ENCODE results near the gene DOCK2. TPM values are rescaled to one million over a fixed set of nuclear protein-coding genes. Genes with fewer than 3 reads are reported as not detected.
A peak's percentile ranks its signal among the peaks of the same experiment; 100 is the strongest.

DOCK2 gene
- total and polyA plus RNA-seq, 2 donors (not counting 1 experiment from before 2014, with no cell fraction given) = 1.1 to 8.9 TPM

DNA sequence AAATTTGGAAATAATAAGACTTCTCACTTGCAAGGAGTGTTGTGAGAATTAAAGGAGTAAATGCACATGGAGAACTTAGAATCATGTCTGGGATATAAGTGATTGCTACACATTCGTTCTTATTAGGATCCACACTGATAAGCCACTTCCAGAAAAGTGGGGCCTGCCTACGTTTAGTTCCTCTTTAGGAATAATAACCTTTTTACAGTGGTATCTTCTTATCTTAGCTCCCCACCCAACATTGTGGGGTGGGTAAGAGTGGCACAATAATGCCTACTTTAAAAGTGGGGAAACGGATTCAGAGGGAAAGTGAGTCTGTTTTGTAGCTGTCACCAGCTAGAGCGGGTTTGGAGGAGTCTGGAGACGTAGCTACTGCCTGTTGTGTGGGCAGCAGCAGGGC lies 16.0 kb downstream of the DOCK2 start:
- no peak overlapping the region for H3K4me3 ChIP-seq (replicated peaks in 1 of 4; ENCODE audit: control extremely low read depth in 1 of 4, insufficient read depth in 1 of 4, low read depth in 3 of 4, low read length in 4 of 4)
- H2AFZ ChIP-seq (ENCODE audit: low read length) = no peak overlapping the region
- H3K9ac ChIP-seq (ENCODE audit: insufficient read depth, low read length) = no peak overlapping the region
- no peaks in the 10 kb centered on the region for H4K20me1 ChIP-seq (ENCODE audit: control insufficient read depth, extremely low read depth, insufficient read depth, low read length)
- no peak overlapping the region for H3K4me2 ChIP-seq (ENCODE audit: extremely low read depth, insufficient read depth, low read length)
- H3K27ac ChIP-seq (ENCODE audit: insufficient read depth, low read length) = no peak overlapping the region
- H3K9me3 ChIP-seq (ENCODE audit: control insufficient read depth, insufficient read depth, low read depth, low read length) = no peaks in the 10 kb centered on the region
- H3K79me2 ChIP-seq (ENCODE audit: control insufficient read depth, insufficient read depth, low read length) = no peaks in the 10 kb centered on the region
- peaks cover 7% of the 10 kb centered on the region for H3K4me1 ChIP-seq (ENCODE audit: control insufficient read depth, extremely low read depth, insufficient read depth, low read length)
- no peaks in the 10 kb centered on the region for H3K36me3 ChIP-seq (ENCODE audit: control insufficient read depth, insufficient read depth, low read length)
- no peak for TF ChIP-seq EZH2 (IDR thresholded peaks at IDR 0.05; ENCODE audit: low read length, missing control alignments)
- no peaks in the 10 kb centered on the region for H3K27me3 ChIP-seq (ENCODE audit: control insufficient read depth, insufficient read depth, low read length)
- DNase-seq (ENCODE audit: low read depth in 2 of 2) = no peak

DNA sequence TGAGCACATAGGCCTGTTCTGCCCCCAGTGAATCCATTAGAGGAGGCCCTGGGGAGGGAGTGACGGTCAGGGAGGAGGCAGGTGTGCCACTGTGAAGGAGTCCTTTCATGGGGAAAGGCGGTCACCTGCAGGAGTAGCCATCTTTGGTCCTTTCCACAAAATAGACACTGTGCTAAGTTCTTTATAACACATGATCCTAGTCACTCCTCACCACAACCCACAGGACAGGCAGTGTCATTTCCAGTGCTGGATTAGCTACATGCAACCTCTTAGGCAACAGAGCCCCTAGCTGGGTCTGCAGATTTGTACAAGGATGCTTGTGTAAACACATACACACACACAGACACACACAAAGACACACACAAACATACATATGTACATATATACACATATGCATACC lies 18.3 kb downstream of the DOCK2 start:
- no peak overlapping the region for H3K27ac ChIP-seq (ENCODE audit: insufficient read depth, low read length)
- no peaks in the 10 kb centered on the region for H4K20me1 ChIP-seq (ENCODE audit: control insufficient read depth, extremely low read depth, insufficient read depth, low read length)
- H2AFZ ChIP-seq (ENCODE audit: low read length) = no peak overlapping the region

GRCh38 chr5:169656125-169656901 lies 19.2 kb downstream of the DOCK2 start:
- no peaks in the 10 kb centered on the region for H4K20me1 ChIP-seq (ENCODE audit: control insufficient read depth, extremely low read depth, insufficient read depth, low read length)
- no peaks in the 10 kb centered on the region for H3K27me3 ChIP-seq (ENCODE audit: control insufficient read depth, insufficient read depth, low read length)
- peaks cover 2% of the 10 kb centered on the region for H3K4me1 ChIP-seq (ENCODE audit: control insufficient read depth, extremely low read depth, insufficient read depth, low read length)
- TF ChIP-seq CTCF (conservative IDR thresholded peaks at IDR 0.05 in 1 of 2, IDR thresholded peaks at IDR 0.05 in 1 of 2; ENCODE audit: low read depth in 1 of 2, low read length in 2 of 2) (no peak), EZH2 (IDR thresholded peaks at IDR 0.05; ENCODE audit: low read length, missing control alignments) (no peak)
- H3K36me3 ChIP-seq (ENCODE audit: control insufficient read depth, insufficient read depth, low read length) = no peaks in the 10 kb centered on the region
- H3K9ac ChIP-seq (ENCODE audit: insufficient read depth, low read length) = no peak overlapping the region
- H3K79me2 ChIP-seq (ENCODE audit: control insufficient read depth, insufficient read depth, low read length) = no peaks in the 10 kb centered on the region
- H3K4me2 ChIP-seq (ENCODE audit: extremely low read depth, insufficient read depth, low read length) = no peak overlapping the region
- no peak overlapping the region for H3K4me3 ChIP-seq (replicated peaks in 1 of 4; ENCODE audit: control extremely low read depth in 1 of 4, insufficient read depth in 1 of 4, low read depth in 3 of 4, low read length in 4 of 4)
- no peak overlapping the region for H2AFZ ChIP-seq (ENCODE audit: low read length)
- H3K9me3 ChIP-seq (ENCODE audit: control insufficient read depth, insufficient read depth, low read depth, low read length) = no peaks in the 10 kb centered on the region
- no peak overlapping the region for H3K27ac ChIP-seq (ENCODE audit: insufficient read depth, low read length)
- DNase-seq (ENCODE audit: low read depth in 2 of 2) = peak in 1 of 2 donors; percentile 46

More for the DNA sequence above, 18.3 kb downstream of the DOCK2 start:
- Histone ChIP-seq H3K27me3 (ENCODE audit: control insufficient read depth, insufficient read depth, low read length) (no peaks in the 10 kb centered on the region), H3K9ac (ENCODE audit: insufficient read depth, low read length) (no peak overlapping the region), H3K4me3 (replicated peaks in 1 of 4; ENCODE audit: control extremely low read depth in 1 of 4, insufficient read depth in 1 of 4, low read depth in 3 of 4, low read length in 4 of 4) (no peak overlapping the region), H3K4me1 (ENCODE audit: control insufficient read depth, extremely low read depth, insufficient read depth, low read length) (peaks cover 7% of the 10 kb centered on the region), H3K4me2 (ENCODE audit: extremely low read depth, insufficient read depth, low read length) (no peak overlapping the region), H3K36me3 (ENCODE audit: control insufficient read depth, insufficient read depth, low read length) (no peaks in the 10 kb centered on the region), H3K79me2 (ENCODE audit: control insufficient read depth, insufficient read depth, low read length) (no peaks in the 10 kb centered on the region), H3K9me3 (ENCODE audit: control insufficient read depth, insufficient read depth, low read depth, low read length) (no peaks in the 10 kb centered on the region)
- no peak for DNase-seq (ENCODE audit: low read depth in 2 of 2)
- TF ChIP-seq EZH2 (IDR thresholded peaks at IDR 0.05; ENCODE audit: low read length, missing control alignments) (no peak), CTCF (conservative IDR thresholded peaks at IDR 0.05 in 1 of 2, IDR thresholded peaks at IDR 0.05 in 1 of 2; ENCODE audit: low read depth in 1 of 2, low read length in 2 of 2) (no peak)

Measured in fibroblast of lung (primary cell).